SK-N-SH (cell line): ENCODE measurements around the gene CRISPLD2.

Experiments used
- CTCF ChIP-seq: fragments of 200-600 bp; sonication (generic); IDR thresholded peaks from 2 replicates; pipeline ENCODE4 v1.6.1; 2017; ENCODE audit warnings: antibody characterized with exemption, mild to moderate bottlenecking, moderate library complexity
- EZH2phosphoT487 ChIP-seq: fragments of 200-600 bp; sonication (generic); IDR thresholded peaks from 2 replicates; pipeline ENCODE4 v1.6.1; 2017; ENCODE audit warnings: low read depth, mixed run types, mild to moderate bottlenecking, antibody characterized with exemption, moderate library complexity, borderline replicate concordance
- JUND ChIP-seq: IDR thresholded peaks from 2 replicates; pipeline ENCODE4 v1.4.0; 2012
- MXI1 ChIP-seq: IDR thresholded peaks from 2 replicates; pipeline ENCODE4 v1.6.1; 2012; ENCODE audit warnings: mild to moderate bottlenecking, low read depth, low read length, improper control_type of control experiment
- NRF1 ChIP-seq: IDR thresholded peaks from 2 replicates; pipeline ENCODE4 v1.6.1; 2012; ENCODE audit warnings: low read depth, mild to moderate bottlenecking, low read length
- RAD21 ChIP-seq: IDR thresholded peaks from 2 replicates; pipeline ENCODE4 v1.6.1; 2012; ENCODE audit warnings: mild to moderate bottlenecking, low read length
- RXRA ChIP-seq: IDR thresholded peaks from 2 replicates; pipeline ENCODE4 v1.4.0; 2012; ENCODE audit warnings: low read depth, mild to moderate bottlenecking, borderline replicate concordance
- SMC3 ChIP-seq: IDR thresholded peaks from 2 replicates; pipeline ENCODE4 v1.6.1; 2012; ENCODE audit warnings: low read depth, low read length, improper control_type of control experiment
- TAF1 ChIP-seq: IDR thresholded peaks from 2 replicates; pipeline ENCODE4 v1.6.1; 2012; ENCODE audit warnings: low read depth, mild to moderate bottlenecking, low read length, moderate library complexity, borderline replicate concordance
- TCF12 ChIP-seq: IDR thresholded peaks from 2 replicates; pipeline ENCODE4 v1.4.0; 2012
- TEAD4 ChIP-seq: IDR thresholded peaks from 2 replicates; pipeline ENCODE4 v1.4.0; 2012; ENCODE audit warnings: mild to moderate bottlenecking, borderline replicate concordance; ENCODE audit not compliant: insufficient read depth
- USF2 ChIP-seq: fragments of 150-350 bp; IDR thresholded peaks from 2 replicates; pipeline ENCODE4 v1.6.1; 2017; ENCODE audit warnings: antibody characterized with exemption, low read length, low read depth, borderline replicate concordance
- TF ChIP-seq, protein P1 (sequence below): IDR thresholded peaks from 2 replicates; pipeline ENCODE4 v1.6.1; 2012; ENCODE audit warnings: mild to moderate bottlenecking, low read depth, low read length, moderate library complexity

DNA sequence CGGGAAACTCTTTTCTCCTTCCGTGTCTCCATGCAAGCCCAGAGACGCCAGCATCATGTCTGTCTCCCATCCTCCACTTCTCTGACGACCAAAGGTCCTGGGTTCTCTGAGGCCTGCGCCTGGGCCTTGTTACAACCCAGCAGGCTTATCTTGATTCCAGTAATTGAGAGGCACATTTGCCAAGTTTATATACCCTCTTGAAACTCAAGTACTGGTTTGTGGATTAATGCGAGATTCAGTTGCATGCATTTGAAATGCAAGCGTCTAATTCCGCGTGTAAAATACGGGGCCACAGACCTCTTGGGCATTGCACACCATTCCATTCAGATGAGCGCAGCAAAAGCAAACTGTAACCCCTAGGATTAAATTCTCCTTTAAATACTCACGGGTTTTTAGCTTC is 28.7 kb upstream of the CRISPLD2 start:
- TF ChIP-seq, protein P1, sequence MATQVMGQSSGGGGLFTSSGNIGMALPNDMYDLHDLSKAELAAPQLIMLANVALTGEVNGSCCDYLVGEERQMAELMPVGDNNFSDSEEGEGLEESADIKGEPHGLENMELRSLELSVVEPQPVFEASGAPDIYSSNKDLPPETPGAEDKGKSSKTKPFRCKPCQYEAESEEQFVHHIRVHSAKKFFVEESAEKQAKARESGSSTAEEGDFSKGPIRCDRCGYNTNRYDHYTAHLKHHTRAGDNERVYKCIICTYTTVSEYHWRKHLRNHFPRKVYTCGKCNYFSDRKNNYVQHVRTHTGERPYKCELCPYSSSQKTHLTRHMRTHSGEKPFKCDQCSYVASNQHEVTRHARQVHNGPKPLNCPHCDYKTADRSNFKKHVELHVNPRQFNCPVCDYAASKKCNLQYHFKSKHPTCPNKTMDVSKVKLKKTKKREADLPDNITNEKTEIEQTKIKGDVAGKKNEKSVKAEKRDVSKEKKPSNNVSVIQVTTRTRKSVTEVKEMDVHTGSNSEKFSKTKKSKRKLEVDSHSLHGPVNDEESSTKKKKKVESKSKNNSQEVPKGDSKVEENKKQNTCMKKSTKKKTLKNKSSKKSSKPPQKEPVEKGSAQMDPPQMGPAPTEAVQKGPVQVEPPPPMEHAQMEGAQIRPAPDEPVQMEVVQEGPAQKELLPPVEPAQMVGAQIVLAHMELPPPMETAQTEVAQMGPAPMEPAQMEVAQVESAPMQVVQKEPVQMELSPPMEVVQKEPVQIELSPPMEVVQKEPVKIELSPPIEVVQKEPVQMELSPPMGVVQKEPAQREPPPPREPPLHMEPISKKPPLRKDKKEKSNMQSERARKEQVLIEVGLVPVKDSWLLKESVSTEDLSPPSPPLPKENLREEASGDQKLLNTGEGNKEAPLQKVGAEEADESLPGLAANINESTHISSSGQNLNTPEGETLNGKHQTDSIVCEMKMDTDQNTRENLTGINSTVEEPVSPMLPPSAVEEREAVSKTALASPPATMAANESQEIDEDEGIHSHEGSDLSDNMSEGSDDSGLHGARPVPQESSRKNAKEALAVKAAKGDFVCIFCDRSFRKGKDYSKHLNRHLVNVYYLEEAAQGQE = no peak
- TF ChIP-seq SMC3 = no peak
- TF ChIP-seq USF2 = no peak
- no peak for TF ChIP-seq CTCF
- TF ChIP-seq MXI1 = no peak
- TF ChIP-seq TEAD4 = no peak
- TF ChIP-seq TCF12 = no peak
- no peak for TF ChIP-seq TAF1
- no peak for TF ChIP-seq RXRA
- TF ChIP-seq EZH2phosphoT487 = no peak
- TF ChIP-seq NRF1 = no peak
- no peak for TF ChIP-seq JUND
- TF ChIP-seq RAD21 = no peak
